Upper lobe of right lung (tissue), 1 donor: ENCODE data around the gene NBAS. TPM values are rescaled to one million over a fixed set of nuclear protein-coding genes. Genes with fewer than 3 reads are reported as not detected.
A peak's percentile ranks its signal among the peaks of the same experiment; 100 is the strongest.

Source experiments
- ATAC-seq: fragments of 200-7000 bp; cut with Tn5 transposase; one replicate; pipeline ENCODE4 v1.9.1; 2020; ENCODE audit warnings: mild to moderate bottlenecking, moderate library complexity
- DNase-seq: peaks from one replicate; pipeline ENCODE4 v3.0.0-alpha.2; 2020
- H3K27ac ChIP-seq: fragments of 200-600 bp; one replicate; pipeline ENCODE4 v1.8.0; 2022
- H3K27me3 ChIP-seq: fragments of 200-600 bp; one replicate; pipeline ENCODE4 v1.8.0; 2022; ENCODE audit warnings: mild to moderate bottlenecking
- H3K36me3 ChIP-seq: fragments of 200-600 bp; one replicate; pipeline ENCODE4 v1.8.0; 2022
- H3K4me1 ChIP-seq: fragments of 200-600 bp; one replicate; pipeline ENCODE4 v1.8.0; 2022
- H3K4me3 ChIP-seq: fragments of 200-600 bp; one replicate; pipeline ENCODE4 v1.8.0; 2022; ENCODE audit warnings: mild to moderate bottlenecking
- H3K9me3 ChIP-seq: fragments of 200-600 bp; one replicate; pipeline ENCODE4 v1.8.0; 2022
- intact Hi-C: fragments of 100-400 bp; cut with DNase I; formaldehyde crosslinking; loops from one replicate; pipeline ENCODE4 v1.11.0; 2022
- total RNA-seq: library from RNA; stranded (reverse); fragmentation: NEBNext Ultra II Directional; extraction: Animal tissue kit (Norgen Biotek cat#: 25700); gene quantifications from one replicate; pipeline ENCODE4 v1.2.1, GENCODE V29; 2021
- TF ChIP-seq, protein P1 (sequence below): fragments of 200-600 bp; IDR thresholded peaks from one replicate; pipeline ENCODE4 v1.8.0; 2022; ENCODE audit warnings: antibody characterized with exemption
- donor health status: DM: no; HTN: yes; CAD: no; lungs with severe emphysema.

Gene NBAS
- total RNA-seq, 1 donor from 2014 or later: 38.8 TPM

DNA sequence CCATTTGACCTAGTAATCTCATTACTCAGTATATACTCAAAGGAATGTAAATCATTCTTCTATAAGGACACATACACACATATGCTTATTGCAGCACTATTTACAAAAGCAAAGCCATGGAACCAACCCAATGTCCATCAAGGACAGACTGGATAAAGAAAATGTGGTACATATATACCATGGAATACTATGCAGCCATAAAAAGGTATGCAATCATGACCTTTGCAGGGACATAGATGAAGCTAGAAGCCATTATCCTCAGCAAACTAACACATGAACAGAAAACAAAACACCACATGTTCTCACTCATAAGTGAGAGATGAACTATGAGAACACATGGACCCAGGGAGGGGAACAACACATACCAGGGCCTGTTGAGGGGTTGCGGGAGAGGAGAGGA, 214.5 kb downstream of the NBAS start:
- DNase-seq: no peak
- ATAC-seq: no peak
- TF ChIP-seq, protein P1, sequence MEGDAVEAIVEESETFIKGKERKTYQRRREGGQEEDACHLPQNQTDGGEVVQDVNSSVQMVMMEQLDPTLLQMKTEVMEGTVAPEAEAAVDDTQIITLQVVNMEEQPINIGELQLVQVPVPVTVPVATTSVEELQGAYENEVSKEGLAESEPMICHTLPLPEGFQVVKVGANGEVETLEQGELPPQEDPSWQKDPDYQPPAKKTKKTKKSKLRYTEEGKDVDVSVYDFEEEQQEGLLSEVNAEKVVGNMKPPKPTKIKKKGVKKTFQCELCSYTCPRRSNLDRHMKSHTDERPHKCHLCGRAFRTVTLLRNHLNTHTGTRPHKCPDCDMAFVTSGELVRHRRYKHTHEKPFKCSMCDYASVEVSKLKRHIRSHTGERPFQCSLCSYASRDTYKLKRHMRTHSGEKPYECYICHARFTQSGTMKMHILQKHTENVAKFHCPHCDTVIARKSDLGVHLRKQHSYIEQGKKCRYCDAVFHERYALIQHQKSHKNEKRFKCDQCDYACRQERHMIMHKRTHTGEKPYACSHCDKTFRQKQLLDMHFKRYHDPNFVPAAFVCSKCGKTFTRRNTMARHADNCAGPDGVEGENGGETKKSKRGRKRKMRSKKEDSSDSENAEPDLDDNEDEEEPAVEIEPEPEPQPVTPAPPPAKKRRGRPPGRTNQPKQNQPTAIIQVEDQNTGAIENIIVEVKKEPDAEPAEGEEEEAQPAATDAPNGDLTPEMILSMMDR: no peak

DNA sequence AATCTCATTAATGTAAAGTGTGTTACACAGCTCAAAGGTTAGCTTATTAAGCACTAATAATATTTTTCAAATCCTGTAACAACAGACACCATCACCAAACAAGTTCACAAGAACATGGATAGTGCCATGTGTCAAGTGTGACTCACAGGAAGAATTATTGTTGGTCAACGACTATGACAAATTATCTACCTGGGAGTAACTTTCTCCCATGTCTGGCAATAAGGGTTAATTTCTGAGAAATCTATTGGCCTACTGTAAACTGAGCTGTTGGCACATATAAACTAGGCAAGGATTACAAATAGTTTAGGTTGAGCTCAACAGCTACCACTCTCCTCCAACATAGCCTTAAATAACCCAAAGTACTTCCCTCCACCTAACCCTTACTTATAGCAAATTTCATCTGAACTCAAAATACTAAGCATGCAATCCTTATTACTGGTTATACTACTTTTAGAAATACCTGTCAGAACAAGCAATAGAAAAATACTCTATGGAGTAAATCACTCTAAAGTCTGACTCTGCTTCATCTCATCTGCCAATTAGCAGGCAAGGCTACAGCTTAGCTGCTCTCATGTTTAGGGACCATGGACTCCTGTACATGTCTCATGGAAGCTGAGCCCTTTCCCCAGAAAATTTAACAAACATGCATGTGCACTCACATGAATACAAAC, 223.0 kb downstream of the NBAS start:
- no peaks in the 10 kb centered on the region for H3K4me1 ChIP-seq
- no peaks in the 10 kb centered on the region for H3K27me3 ChIP-seq
- TF ChIP-seq, protein P1: no peak
- ATAC-seq: no peak
- intact Hi-C loops: no loop called here
- no peak for DNase-seq
- H3K4me3 ChIP-seq: no peak overlapping the region
- H3K36me3 ChIP-seq: no peaks in the 10 kb centered on the region
- no peaks in the 10 kb centered on the region for H3K9me3 ChIP-seq
- H3K27ac ChIP-seq: no peak overlapping the region

More for the DNA sequence above, 214.5 kb downstream of the NBAS start:
- no peaks in the 10 kb centered on the region for H3K4me1 ChIP-seq
- no peaks in the 10 kb centered on the region for H3K27me3 ChIP-seq
- peaks cover 14% of the 10 kb centered on the region for H3K36me3 ChIP-seq
- intact Hi-C loops: no loop called here
- H3K27ac ChIP-seq: no peak overlapping the region
- H3K4me3 ChIP-seq: no peak overlapping the region
- peaks cover 6% of the 10 kb centered on the region for H3K9me3 ChIP-seq

DNA sequence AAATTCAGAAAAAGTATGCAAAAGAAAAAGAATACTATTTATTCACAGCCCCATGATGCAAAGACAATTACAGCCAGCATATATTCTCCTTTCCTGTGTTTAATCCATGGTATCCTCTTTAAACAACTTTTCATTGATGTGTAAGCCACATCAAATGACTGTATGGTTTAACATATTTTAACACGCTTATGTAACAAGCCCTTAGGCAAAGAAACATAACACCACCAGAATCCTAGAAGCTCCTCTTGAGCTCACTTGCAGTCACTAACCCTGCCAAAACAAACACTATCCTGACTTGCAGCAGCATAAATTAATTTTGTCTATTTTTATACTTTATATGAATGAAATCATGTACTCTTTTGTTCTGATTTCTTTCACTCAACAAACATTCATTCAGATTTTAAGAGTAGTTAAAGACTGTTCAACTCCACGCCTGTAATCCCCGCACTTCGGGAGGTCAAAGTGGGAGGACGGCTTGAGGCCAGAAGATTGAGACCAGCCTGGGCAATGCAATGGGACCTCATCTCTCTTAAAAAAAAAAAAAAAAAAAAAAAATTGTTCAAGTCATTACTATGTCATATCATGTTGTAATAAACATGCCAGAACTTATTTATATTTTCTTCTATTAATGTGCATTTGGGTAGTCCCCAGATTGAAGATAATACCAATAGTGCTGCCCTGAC, 226.3 kb downstream of the NBAS start:
- Histone ChIP-seq H3K4me3 (no peak overlapping the region), H3K9me3 (no peaks in the 10 kb centered on the region), H3K36me3 (peaks cover 11% of the 10 kb centered on the region), H3K27ac (no peak overlapping the region), H3K4me1 (no peaks in the 10 kb centered on the region), H3K27me3 (no peaks in the 10 kb centered on the region)
- no peak for DNase-seq
- TF ChIP-seq, protein P1: no peak
- intact Hi-C loops: no loop called here
- ATAC-seq: peak; percentile 87

DNA sequence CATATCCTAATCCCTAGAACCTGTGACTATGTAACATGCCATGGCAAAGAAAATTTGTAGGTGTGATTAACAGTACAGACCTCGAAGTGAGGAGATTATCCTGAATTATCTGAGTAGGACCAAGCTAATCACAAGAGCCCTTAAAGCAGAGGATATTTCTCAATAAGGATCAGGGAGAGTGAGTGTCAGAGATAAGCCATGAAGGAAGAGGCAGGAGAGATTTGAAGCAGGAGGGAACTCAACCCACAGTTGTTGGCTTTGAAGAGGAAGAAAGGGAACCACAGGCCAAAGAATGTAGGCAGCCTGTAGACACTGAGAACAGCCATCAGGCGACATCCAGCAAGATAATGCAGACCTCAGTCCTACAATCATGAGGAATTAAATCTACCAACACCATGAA, 229.3 kb downstream of the NBAS start:
- DNase-seq (no peak), ATAC-seq (no peak)
- TF ChIP-seq, protein P1: no peak
- Histone ChIP-seq H3K4me3 (no peak overlapping the region), H3K9me3 (no peaks in the 10 kb centered on the region), H3K4me1 (no peaks in the 10 kb centered on the region), H3K36me3 (peaks cover 36% of the 10 kb centered on the region), H3K27ac (no peak overlapping the region), H3K27me3 (no peaks in the 10 kb centered on the region)
- intact Hi-C loops: no loop called here

DNA sequence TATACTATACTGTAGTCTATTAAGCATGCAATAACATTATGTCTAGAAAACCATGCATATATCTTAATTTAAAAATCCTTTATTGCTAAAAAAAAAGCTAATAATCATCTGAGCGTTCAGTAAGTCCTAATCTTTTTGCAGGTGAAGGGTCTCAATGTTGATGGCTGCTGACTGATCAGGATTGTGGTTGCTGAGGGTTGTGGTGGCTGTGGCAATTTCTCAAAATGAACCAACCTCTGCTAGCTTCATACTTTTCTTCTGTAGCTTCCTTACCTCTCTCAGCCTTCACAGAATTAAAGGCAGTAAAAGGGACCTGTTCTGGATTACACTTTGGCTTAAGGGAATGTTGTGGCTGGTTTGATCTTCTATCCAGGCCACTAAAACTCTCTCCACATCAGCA, 235.8 kb downstream of the NBAS start:
- no peaks in the 10 kb centered on the region for H3K9me3 ChIP-seq
- TF ChIP-seq, protein P1: no peak
- H3K27ac ChIP-seq: no peak overlapping the region
- H3K4me1 ChIP-seq: no peaks in the 10 kb centered on the region
- intact Hi-C loops: no loop called here
- peaks cover 30% of the 10 kb centered on the region for H3K36me3 ChIP-seq
- no peak for ATAC-seq
- H3K4me3 ChIP-seq: no peak overlapping the region
- no peaks in the 10 kb centered on the region for H3K27me3 ChIP-seq
- DNase-seq: no peak
